ENCODE data around the gene ATG9B.

Gene ATG9B

DNA sequence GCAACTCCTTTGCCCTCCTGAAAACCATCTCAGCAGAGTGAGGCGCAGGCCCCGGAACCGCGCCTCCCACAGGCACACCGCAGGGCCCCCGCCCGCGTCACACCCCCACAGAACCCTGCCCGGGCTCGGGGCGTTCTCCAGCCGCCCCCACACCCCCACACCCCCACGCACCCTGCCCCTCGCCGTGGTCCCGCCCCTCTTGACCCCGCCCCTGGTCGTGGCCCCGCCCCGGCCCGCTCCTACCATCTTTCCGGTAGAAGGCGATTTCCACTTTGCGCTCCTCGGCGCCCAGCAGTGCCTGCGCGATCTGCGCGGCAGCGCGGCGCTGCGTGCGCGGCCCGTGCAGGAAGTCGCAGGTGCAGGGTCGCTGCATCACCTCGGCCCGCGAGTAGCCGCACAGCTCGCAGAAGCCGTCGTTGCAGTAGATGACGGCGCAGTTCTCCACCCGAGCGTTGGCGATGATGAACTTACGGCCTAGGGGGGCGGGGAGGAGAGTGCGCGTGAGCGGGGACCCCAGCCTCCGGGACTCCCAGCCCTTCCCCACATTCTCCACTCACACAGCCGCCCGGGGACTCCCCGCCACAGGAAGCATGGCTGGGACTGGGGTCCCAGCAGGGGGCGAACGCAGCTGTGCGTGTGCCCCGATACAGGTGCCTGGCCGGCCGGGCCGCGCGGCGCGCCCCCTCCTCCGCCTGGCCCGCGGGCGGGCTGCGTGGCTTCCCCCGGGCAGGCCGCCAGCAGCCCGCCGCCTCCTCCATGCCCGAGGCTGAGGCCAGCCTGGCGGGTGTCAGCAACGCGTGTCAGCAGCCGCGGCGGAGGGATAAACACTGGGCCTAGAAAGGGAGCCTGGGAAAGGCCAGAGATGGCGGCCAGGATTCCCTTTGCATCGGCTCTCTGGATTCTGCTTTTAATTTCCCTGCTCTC lies 49.6 kb downstream of the ATG9B start:
- H3K27ac ChIP-seq (ENCODE audit: extremely low read depth, low read depth, low read length) = peak overlapping the region; percentile 32; the same call in 1 of the 2 replicates
- no peaks in the 10 kb centered on the region; the same call in 1 of the 2 replicates for H3K4me1 ChIP-seq (ENCODE audit: control insufficient read depth, insufficient read depth, low read length)
- peak overlapping the region; percentile 51 for H3K4me3 ChIP-seq (ENCODE audit: low read depth, low read length)
- H3K9me3 ChIP-seq (ENCODE audit: control insufficient read depth, insufficient read depth, low read depth, low read length) = no peaks in the 10 kb centered on the region
- no peaks in the 10 kb centered on the region for H3K36me3 ChIP-seq (ENCODE audit: control insufficient read depth in 2 of 2, insufficient read depth in 1 of 2, low read length in 2 of 2)
- ChIA-PET POLR2A (no interaction called here), CTCF (interaction anchor here (0.8 to 2.7 kb wide), 4 partner anchors 7 to 44 kb away, joined by 3 to 21 read pairs (median 8); no protein-coding TSS in a partner anchor)
- no peak for TF ChIP-seq HOXC10 (CRISPR knock-in tag; IDR thresholded peaks at IDR 0.05)
- peak; percentile 81 for TF ChIP-seq ZIC2 (tag by site-specific recombination; IDR thresholded peaks at IDR 0.05)
- TF ChIP-seq EGR2 (tag by site-specific recombination; IDR thresholded peaks at IDR 0.05; ENCODE audit: low read depth) = peak; percentile 48
- no peak for TF ChIP-seq HOXD13 (CRISPR knock-in tag; IDR thresholded peaks at IDR 0.05; ENCODE audit: borderline replicate concordance)
- TF ChIP-seq, protein P1, sequence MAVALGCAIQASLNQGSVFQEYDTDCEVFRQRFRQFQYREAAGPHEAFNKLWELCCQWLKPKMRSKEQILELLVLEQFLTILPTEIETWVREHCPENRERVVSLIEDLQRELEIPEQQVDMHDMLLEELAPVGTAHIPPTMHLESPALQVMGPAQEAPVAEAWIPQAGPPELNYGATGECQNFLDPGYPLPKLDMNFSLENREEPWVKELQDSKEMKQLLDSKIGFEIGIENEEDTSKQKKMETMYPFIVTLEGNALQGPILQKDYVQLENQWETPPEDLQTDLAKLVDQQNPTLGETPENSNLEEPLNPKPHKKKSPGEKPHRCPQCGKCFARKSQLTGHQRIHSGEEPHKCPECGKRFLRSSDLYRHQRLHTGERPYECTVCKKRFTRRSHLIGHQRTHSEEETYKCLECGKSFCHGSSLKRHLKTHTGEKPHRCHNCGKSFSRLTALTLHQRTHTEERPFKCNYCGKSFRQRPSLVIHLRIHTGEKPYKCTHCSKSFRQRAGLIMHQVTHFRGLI (tag by site-specific recombination; IDR thresholded peaks at IDR 0.05) = peak; percentile 17; the same call in 1 of the 2 replicates
- TF ChIP-seq, protein P2, sequence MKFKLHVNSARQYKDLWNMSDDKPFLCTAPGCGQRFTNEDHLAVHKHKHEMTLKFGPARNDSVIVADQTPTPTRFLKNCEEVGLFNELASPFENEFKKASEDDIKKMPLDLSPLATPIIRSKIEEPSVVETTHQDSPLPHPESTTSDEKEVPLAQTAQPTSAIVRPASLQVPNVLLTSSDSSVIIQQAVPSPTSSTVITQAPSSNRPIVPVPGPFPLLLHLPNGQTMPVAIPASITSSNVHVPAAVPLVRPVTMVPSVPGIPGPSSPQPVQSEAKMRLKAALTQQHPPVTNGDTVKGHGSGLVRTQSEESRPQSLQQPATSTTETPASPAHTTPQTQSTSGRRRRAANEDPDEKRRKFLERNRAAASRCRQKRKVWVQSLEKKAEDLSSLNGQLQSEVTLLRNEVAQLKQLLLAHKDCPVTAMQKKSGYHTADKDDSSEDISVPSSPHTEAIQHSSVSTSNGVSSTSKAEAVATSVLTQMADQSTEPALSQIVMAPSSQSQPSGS (tag by site-specific recombination; IDR thresholded peaks at IDR 0.05; ENCODE audit: low read depth) = no peak
- no peak for TF ChIP-seq ZNF510 (tag by site-specific recombination; IDR thresholded peaks at IDR 0.05; ENCODE audit: insufficient replicate concordance)
- no peak for TF ChIP-seq ZNF174 (tag by site-specific recombination; IDR thresholded peaks at IDR 0.05)
- TF ChIP-seq ZNF202 (tag by site-specific recombination; IDR thresholded peaks at IDR 0.05; ENCODE audit: borderline replicate concordance) = no peak
- no peak for TF ChIP-seq ZNF596 (tag by site-specific recombination; IDR thresholded peaks at IDR 0.05)
- peak; percentile 69 for TF ChIP-seq SP2 (tag by site-specific recombination; IDR thresholded peaks at IDR 0.05)
- no peak for TF ChIP-seq ZFP69B (tag by site-specific recombination; IDR thresholded peaks at IDR 0.05)
- TF ChIP-seq, protein P3, sequence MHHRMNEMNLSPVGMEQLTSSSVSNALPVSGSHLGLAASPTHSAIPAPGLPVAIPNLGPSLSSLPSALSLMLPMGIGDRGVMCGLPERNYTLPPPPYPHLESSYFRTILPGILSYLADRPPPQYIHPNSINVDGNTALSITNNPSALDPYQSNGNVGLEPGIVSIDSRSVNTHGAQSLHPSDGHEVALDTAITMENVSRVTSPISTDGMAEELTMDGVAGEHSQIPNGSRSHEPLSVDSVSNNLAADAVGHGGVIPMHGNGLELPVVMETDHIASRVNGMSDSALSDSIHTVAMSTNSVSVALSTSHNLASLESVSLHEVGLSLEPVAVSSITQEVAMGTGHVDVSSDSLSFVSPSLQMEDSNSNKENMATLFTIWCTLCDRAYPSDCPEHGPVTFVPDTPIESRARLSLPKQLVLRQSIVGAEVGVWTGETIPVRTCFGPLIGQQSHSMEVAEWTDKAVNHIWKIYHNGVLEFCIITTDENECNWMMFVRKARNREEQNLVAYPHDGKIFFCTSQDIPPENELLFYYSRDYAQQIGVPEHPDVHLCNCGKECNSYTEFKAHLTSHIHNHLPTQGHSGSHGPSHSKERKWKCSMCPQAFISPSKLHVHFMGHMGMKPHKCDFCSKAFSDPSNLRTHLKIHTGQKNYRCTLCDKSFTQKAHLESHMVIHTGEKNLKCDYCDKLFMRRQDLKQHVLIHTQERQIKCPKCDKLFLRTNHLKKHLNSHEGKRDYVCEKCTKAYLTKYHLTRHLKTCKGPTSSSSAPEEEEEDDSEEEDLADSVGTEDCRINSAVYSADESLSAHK (tag by site-specific recombination; IDR thresholded peaks at IDR 0.05) = no peak
- TF ChIP-seq ZBTB48 (tag by site-specific recombination; IDR thresholded peaks at IDR 0.05) = peak; percentile 34; the same call in 1 of the 2 replicates
- TF ChIP-seq, protein P4, sequence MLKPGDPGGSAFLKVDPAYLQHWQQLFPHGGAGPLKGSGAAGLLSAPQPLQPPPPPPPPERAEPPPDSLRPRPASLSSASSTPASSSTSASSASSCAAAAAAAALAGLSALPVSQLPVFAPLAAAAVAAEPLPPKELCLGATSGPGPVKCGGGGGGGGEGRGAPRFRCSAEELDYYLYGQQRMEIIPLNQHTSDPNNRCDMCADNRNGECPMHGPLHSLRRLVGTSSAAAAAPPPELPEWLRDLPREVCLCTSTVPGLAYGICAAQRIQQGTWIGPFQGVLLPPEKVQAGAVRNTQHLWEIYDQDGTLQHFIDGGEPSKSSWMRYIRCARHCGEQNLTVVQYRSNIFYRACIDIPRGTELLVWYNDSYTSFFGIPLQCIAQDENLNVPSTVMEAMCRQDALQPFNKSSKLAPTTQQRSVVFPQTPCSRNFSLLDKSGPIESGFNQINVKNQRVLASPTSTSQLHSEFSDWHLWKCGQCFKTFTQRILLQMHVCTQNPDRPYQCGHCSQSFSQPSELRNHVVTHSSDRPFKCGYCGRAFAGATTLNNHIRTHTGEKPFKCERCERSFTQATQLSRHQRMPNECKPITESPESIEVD (tag by site-specific recombination; IDR thresholded peaks at IDR 0.05) = no peak
- TF ChIP-seq GFI1B (tag by site-specific recombination; IDR thresholded peaks at IDR 0.05) = no peak
- peak; percentile 86 for TF ChIP-seq ZEB2 (tag by site-specific recombination; IDR thresholded peaks at IDR 0.05)
- peak; percentile 82; the same call in 1 of the 2 replicates for TF ChIP-seq ZNF501 (tag by site-specific recombination; IDR thresholded peaks at IDR 0.05)
- 0 out of 2 replicates have a peak, but pooled peaks have one; percentile 17 for TF ChIP-seq OSR2 (tag by site-specific recombination; IDR thresholded peaks at IDR 0.05)
- TF ChIP-seq, protein P5, sequence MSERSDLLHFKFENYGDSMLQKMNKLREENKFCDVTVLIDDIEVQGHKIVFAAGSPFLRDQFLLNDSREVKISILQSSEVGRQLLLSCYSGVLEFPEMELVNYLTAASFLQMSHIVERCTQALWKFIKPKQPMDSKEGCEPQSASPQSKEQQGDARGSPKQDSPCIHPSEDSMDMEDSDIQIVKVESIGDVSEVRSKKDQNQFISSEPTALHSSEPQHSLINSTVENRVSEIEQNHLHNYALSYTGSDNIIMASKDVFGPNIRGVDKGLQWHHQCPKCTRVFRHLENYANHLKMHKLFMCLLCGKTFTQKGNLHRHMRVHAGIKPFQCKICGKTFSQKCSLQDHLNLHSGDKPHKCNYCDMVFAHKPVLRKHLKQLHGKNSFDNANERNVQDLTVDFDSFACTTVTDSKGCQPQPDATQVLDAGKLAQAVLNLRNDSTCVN (tag by site-specific recombination; optimal IDR thresholded peaks at IDR 0.05) = peak; percentile 97
- TF ChIP-seq KLF16 (tag by site-specific recombination; IDR thresholded peaks at IDR 0.05) = peak; percentile 78
- TF ChIP-seq SP7 (tag by site-specific recombination; IDR thresholded peaks at IDR 0.05) = peak; percentile 63; the same call in 1 of the 2 replicates
- no peak; the same call in 1 of the 2 replicates for TF ChIP-seq ZXDB (tag by site-specific recombination; IDR thresholded peaks at IDR 0.05)
- TF ChIP-seq, protein P6, sequence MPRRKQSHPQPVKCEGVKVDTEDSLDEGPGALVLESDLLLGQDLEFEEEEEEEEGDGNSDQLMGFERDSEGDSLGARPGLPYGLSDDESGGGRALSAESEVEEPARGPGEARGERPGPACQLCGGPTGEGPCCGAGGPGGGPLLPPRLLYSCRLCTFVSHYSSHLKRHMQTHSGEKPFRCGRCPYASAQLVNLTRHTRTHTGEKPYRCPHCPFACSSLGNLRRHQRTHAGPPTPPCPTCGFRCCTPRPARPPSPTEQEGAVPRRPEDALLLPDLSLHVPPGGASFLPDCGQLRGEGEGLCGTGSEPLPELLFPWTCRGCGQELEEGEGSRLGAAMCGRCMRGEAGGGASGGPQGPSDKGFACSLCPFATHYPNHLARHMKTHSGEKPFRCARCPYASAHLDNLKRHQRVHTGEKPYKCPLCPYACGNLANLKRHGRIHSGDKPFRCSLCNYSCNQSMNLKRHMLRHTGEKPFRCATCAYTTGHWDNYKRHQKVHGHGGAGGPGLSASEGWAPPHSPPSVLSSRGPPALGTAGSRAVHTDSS (tag by site-specific recombination; IDR thresholded peaks at IDR 0.05) = no peak
- TF ChIP-seq ZNF302 (tag by site-specific recombination; IDR thresholded peaks at IDR 0.05; ENCODE audit: low read depth) = no peak
- peak; percentile 32; the same call in 1 of the 2 replicates for TF ChIP-seq GLI4 (tag by site-specific recombination; IDR thresholded peaks at IDR 0.05)

All from HEK293 (cell line).